Measurements from ENCODE around the gene RPTOR. TPM values are rescaled to one million over a fixed set of nuclear protein-coding genes. Genes with fewer than 3 reads are reported as not detected.

The RPTOR gene
- total RNA-seq, 1 donor from 2014 or later, result 65.9 TPM

GRCh38 chr17:80995131-80995530, 450.5 kb downstream of the RPTOR start:
- ATAC-seq (ENCODE audit: low read depth) (no peak), DNase-seq (no peak)
- ChIA-PET POLR2A (interaction anchor here (0.6 kb wide), 1 partner anchor 25 kb away, joined by 5 read pairs; no protein-coding TSS in a partner anchor), CTCF (no interaction called here)
- H3K9me3 Mint-ChIP-seq, result no peaks in the 10 kb centered on the region
- H3K4me1 Mint-ChIP-seq, result peaks cover 17% of the 10 kb centered on the region
- peaks cover 44% of the 10 kb centered on the region for H3K36me3 Mint-ChIP-seq (ENCODE audit: low read depth)
- H3K27ac Mint-ChIP-seq, result no peak overlapping the region
- TF ChIP-seq CTCF (IDR thresholded peaks at IDR 0.05), result no peak
- H3K4me3 Mint-ChIP-seq, result no peak overlapping the region
- intact Hi-C loops (cut with micrococcal nuclease), result no loop called here
- no peaks in the 10 kb centered on the region for H3K27me3 Mint-ChIP-seq

DNA sequence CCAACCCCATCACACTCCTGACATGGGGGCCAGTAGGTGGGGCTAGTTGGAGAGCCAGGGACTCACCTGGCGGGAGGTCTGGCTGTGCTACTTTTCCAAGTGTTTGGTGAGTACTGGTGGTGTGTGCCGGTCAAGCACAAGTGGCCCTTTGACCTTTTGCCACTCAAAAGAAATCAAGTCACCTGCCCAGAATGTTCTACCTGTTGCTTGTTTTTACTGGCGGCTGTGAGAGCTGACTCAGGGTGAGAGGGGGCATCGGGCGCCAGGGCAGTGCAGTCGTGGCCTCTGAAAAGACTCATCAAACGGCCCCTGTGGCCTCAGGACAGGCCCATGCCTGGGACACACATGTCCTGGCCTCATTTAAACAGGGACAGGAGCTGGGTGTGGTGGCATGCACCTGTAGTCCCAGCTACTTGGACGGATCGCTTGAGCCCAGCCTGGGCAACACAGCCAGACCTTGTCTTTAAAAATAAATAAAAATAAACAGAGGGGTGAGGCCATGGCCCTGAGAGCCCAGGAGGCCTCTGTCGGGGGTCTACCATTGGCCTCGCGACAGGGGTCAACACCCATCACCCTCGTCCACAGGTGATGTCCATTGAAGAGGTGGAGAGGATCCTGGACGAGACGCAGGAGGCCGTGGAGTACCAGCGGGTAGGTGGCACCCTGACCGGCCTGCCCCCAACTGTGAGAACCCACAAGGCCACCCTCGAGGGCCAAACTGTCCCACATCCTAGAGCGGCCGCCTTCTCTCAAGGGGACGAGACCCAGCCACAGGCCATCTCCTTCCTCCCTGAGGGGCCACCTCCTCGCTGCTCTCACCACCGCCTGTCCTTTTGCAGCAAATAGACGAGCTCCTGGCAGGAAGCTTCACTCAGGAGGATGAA, 452.0 kb downstream of the RPTOR start:
- no peak overlapping the region for H3K4me3 Mint-ChIP-seq
- H3K9me3 Mint-ChIP-seq, result no peaks in the 10 kb centered on the region
- no peak for DNase-seq
- H3K27me3 Mint-ChIP-seq, result peaks cover 3% of the 10 kb centered on the region
- peaks cover 45% of the 10 kb centered on the region for H3K36me3 Mint-ChIP-seq (ENCODE audit: low read depth)
- ATAC-seq (ENCODE audit: low read depth), result no peak
- ChIA-PET POLR2A (no interaction called here), CTCF (no interaction called here)
- peaks cover 11% of the 10 kb centered on the region for H3K4me1 Mint-ChIP-seq
- no peak for TF ChIP-seq CTCF (IDR thresholded peaks at IDR 0.05)
- intact Hi-C loops (cut with micrococcal nuclease), result no loop called here
- H3K27ac Mint-ChIP-seq, result no peak overlapping the region

DNA sequence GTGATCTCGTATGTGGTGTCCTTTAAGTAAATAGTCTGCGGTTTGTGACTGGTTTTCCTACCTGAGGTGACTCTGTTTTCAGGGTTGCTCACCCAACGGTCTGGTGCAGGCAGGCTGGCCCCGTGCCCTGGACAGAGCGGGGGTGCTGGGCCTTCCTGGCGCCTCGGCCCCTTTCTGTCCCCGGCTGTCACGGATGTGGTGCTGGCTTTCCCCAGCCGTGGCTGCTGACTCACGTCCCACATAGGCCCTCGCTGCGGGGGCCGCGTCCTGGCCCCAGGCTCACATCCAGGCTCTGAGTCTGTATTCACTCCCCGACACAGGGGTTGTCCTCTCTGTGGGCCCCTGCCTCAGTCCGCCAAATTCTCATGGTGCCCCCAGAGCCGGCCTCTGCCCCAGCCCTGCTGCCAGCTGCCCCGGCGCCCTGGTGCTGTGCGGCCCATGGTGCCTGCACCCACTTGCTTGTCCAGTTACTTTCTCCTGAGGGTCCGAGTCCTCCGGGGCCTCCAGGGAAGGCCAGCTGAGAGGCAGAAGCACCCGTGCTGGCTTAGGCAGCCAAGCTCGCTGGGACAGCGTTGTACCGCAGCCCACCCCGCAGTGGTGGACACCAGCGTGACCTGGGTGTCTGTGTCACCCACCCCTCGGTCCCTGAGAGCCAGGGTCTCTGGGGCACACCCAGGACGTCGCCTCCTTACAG, 452.9 kb downstream of the RPTOR start:
- H3K27me3 Mint-ChIP-seq, result peaks cover 4% of the 10 kb centered on the region
- no peak for DNase-seq
- peaks cover 45% of the 10 kb centered on the region for H3K36me3 Mint-ChIP-seq (ENCODE audit: low read depth)
- ChIA-PET POLR2A (no interaction called here), CTCF (no interaction called here)
- ATAC-seq (ENCODE audit: low read depth), result no peak
- intact Hi-C loops (cut with micrococcal nuclease), result no loop called here
- H3K9me3 Mint-ChIP-seq, result no peaks in the 10 kb centered on the region
- no peak overlapping the region for H3K4me3 Mint-ChIP-seq
- H3K27ac Mint-ChIP-seq, result no peak overlapping the region
- no peak for TF ChIP-seq CTCF (IDR thresholded peaks at IDR 0.05)
- peaks cover 11% of the 10 kb centered on the region for H3K4me1 Mint-ChIP-seq

- intact Hi-C loops (cut with micrococcal nuclease), result no loop called here
- peaks cover 5% of the 10 kb centered on the region for H3K4me1 Mint-ChIP-seq
- H3K4me3 Mint-ChIP-seq, result no peak overlapping the region
- DNase-seq, result no peak
- peaks cover 45% of the 10 kb centered on the region for H3K36me3 Mint-ChIP-seq (ENCODE audit: low read depth)
- ATAC-seq (ENCODE audit: low read depth), result no peak
- CTCF ChIA-PET, result no interaction called here
- peaks cover 6% of the 10 kb centered on the region for H3K27me3 Mint-ChIP-seq
- no peak for TF ChIP-seq CTCF (IDR thresholded peaks at IDR 0.05)
- H3K27ac Mint-ChIP-seq, result no peak overlapping the region
- POLR2A ChIA-PET, result no interaction called here
- no peaks in the 10 kb centered on the region for H3K9me3 Mint-ChIP-seq
Observed at GRCh38 chr17:80998118-80998747, 453.6 kb downstream of the RPTOR start.
